SK-N-MC (cell line): Measurements from ENCODE around the gene PLD1.

Experiments
- EZH2 ChIP-seq: fragments of 200-600 bp; sonication (generic); IDR thresholded peaks from one replicate; pipeline ENCODE4 v1.6.1; 2017; ENCODE audit warnings: antibody characterized with exemption
- FOXP2 ChIP-seq: optimal IDR thresholded peaks from 2 replicates; pipeline ENCODE3; 2011; ENCODE audit warnings: mild to moderate bottlenecking, moderate library complexity; ENCODE audit not compliant: insufficient read depth; ENCODE audit errors: extremely low read length, control extremely low read depth
- POLR2AphosphoS5 ChIP-seq: IDR thresholded peaks from 2 replicates; pipeline ENCODE4 v1.6.1; 2012; ENCODE audit warnings: mild to moderate bottlenecking, low read depth, low read length, borderline replicate concordance

- no peak for TF ChIP-seq POLR2AphosphoS5
- TF ChIP-seq EZH2, result no peak
- no peak for TF ChIP-seq FOXP2
Observed at GRCh38 chr3:171690281-171690680, 120.0 kb downstream of the PLD1 start.
